ENCODE results near the gene SEH1L. TPM values are rescaled to one million over a fixed set of nuclear protein-coding genes. Genes with fewer than 3 reads are reported as not detected.
A peak's percentile ranks its signal among the peaks of the same experiment; 100 is the strongest.

Gene SEH1L
- total and polyA plus RNA-seq, 2 donors (not counting 1 experiment from before 2014, with no cell fraction given) = 40.6 to 56.0 TPM

DNA sequence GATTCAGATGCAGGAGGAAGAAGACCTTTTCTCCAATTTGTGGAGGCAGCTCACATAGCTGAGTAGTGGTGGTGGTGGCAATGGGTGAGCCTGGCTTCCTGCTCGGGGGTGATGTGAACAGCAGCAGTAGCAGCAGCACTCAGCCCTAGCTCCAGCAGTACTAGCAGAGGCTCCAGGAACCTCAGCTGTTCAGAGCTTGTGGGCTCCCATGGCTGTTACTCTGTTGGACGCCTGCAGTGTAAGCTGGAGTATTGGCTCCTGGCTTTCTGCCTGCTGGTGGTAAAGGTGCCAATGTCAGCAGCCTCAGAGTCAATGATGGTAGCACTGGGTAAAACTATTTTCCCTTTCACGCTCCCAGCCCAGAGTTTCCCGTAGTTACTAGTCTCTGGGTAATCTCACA lies 3.1 kb upstream of the SEH1L start:
- no peak overlapping the region for H3K27ac ChIP-seq (ENCODE audit: insufficient read depth, low read length)
- H3K4me1 ChIP-seq (ENCODE audit: control insufficient read depth, extremely low read depth, insufficient read depth, low read length) = peaks cover 7% of the 10 kb centered on the region
- TF ChIP-seq, protein P1, sequence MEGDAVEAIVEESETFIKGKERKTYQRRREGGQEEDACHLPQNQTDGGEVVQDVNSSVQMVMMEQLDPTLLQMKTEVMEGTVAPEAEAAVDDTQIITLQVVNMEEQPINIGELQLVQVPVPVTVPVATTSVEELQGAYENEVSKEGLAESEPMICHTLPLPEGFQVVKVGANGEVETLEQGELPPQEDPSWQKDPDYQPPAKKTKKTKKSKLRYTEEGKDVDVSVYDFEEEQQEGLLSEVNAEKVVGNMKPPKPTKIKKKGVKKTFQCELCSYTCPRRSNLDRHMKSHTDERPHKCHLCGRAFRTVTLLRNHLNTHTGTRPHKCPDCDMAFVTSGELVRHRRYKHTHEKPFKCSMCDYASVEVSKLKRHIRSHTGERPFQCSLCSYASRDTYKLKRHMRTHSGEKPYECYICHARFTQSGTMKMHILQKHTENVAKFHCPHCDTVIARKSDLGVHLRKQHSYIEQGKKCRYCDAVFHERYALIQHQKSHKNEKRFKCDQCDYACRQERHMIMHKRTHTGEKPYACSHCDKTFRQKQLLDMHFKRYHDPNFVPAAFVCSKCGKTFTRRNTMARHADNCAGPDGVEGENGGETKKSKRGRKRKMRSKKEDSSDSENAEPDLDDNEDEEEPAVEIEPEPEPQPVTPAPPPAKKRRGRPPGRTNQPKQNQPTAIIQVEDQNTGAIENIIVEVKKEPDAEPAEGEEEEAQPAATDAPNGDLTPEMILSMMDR (conservative IDR thresholded peaks at IDR 0.05 in 1 of 2, IDR thresholded peaks at IDR 0.05 in 1 of 2; ENCODE audit: low read depth in 1 of 2, low read length in 2 of 2) = no peak
- TF ChIP-seq EZH2 (IDR thresholded peaks at IDR 0.05; ENCODE audit: low read length, missing control alignments) = no peak
- no peak overlapping the region for H3K4me3 ChIP-seq (replicated peaks in 1 of 4; ENCODE audit: control extremely low read depth in 1 of 4, insufficient read depth in 1 of 4, low read depth in 3 of 4, low read length in 4 of 4)
- no peaks in the 10 kb centered on the region for H3K36me3 ChIP-seq (ENCODE audit: control insufficient read depth, insufficient read depth, low read length)
- peak overlapping the region; percentile 18 for H2AFZ ChIP-seq (ENCODE audit: low read length)
- H3K9ac ChIP-seq (ENCODE audit: insufficient read depth, low read length) = no peak overlapping the region
- H3K9me3 ChIP-seq (ENCODE audit: control insufficient read depth, insufficient read depth, low read depth, low read length) = no peaks in the 10 kb centered on the region
- DNase-seq (ENCODE audit: low read depth in 2 of 2) = peak in 1 of 2 donors; percentile 24
- no peaks in the 10 kb centered on the region for H3K27me3 ChIP-seq (ENCODE audit: control insufficient read depth, insufficient read depth, low read length)
- H3K4me2 ChIP-seq (ENCODE audit: extremely low read depth, insufficient read depth, low read length) = no peak overlapping the region
- no peaks in the 10 kb centered on the region for H4K20me1 ChIP-seq (ENCODE audit: control insufficient read depth, extremely low read depth, insufficient read depth, low read length)
- H3K79me2 ChIP-seq (ENCODE audit: control insufficient read depth, insufficient read depth, low read length) = peaks cover 5% of the 10 kb centered on the region

DNA sequence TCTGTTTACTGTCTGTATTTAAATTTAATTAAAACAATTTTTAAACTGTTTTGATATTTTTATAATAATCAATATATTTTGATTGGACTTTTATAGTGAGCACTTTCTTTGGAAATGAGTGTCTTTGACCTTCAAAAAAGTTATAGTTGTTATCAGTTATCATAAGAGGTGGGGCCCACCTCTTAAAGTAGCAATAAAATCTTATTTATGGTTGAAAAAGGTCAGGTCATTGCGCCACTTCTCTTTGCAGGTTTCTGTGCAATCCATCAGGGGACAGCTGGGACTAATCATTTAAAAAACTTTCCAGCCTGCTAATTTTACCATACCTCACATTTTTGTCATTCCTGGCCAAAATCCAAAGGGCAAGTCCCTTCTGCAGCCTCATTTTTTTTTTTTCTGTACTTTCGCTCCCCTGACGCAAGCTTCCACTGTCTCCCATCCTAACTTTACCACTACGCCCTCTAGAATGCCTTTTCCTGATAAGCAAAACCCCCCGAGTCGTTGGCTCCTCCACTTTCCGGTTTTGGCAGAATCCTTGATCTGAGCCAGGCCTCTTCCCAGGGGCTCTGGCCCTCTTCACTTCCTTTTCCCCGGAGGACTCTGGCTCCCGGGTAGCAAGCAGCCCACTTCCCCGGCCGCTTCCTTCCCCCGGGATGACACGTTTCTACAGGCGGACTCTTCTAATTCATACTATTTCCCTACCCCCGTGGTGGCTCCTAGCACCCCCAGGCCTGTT lies 1.1 kb upstream of the SEH1L start:
- no peaks in the 10 kb centered on the region for H3K9me3 ChIP-seq (ENCODE audit: control insufficient read depth, insufficient read depth, low read depth, low read length)
- H3K4me2 ChIP-seq (ENCODE audit: extremely low read depth, insufficient read depth, low read length) = peak overlapping the region; percentile 97
- H3K9ac ChIP-seq (ENCODE audit: insufficient read depth, low read length) = peak overlapping the region; percentile 99
- no peaks in the 10 kb centered on the region for H3K27me3 ChIP-seq (ENCODE audit: control insufficient read depth, insufficient read depth, low read length)
- H2AFZ ChIP-seq (ENCODE audit: low read length) = no peak overlapping the region
- H3K4me1 ChIP-seq (ENCODE audit: control insufficient read depth, extremely low read depth, insufficient read depth, low read length) = peaks cover 9% of the 10 kb centered on the region
- H4K20me1 ChIP-seq (ENCODE audit: control insufficient read depth, extremely low read depth, insufficient read depth, low read length) = no peaks in the 10 kb centered on the region
- H3K27ac ChIP-seq (ENCODE audit: insufficient read depth, low read length) = peak overlapping the region; percentile 100
- TF ChIP-seq EZH2 (IDR thresholded peaks at IDR 0.05; ENCODE audit: low read length, missing control alignments) = no peak
- TF ChIP-seq, protein P1 (conservative IDR thresholded peaks at IDR 0.05 in 1 of 2, IDR thresholded peaks at IDR 0.05 in 1 of 2; ENCODE audit: low read depth in 1 of 2, low read length in 2 of 2) = peak in 1 of 2 donors; percentile 2
- H3K36me3 ChIP-seq (ENCODE audit: control insufficient read depth, insufficient read depth, low read length) = peaks cover 2% of the 10 kb centered on the region
- peaks cover 23% of the 10 kb centered on the region for H3K79me2 ChIP-seq (ENCODE audit: control insufficient read depth, insufficient read depth, low read length)
- peak; percentile 79 to 89 for DNase-seq (ENCODE audit: low read depth in 2 of 2)
- H3K4me3 ChIP-seq (replicated peaks in 1 of 4; ENCODE audit: control extremely low read depth in 1 of 4, insufficient read depth in 1 of 4, low read depth in 3 of 4, low read length in 4 of 4) = peak overlapping the region; percentile 86 to 99 (median 94)

DNA sequence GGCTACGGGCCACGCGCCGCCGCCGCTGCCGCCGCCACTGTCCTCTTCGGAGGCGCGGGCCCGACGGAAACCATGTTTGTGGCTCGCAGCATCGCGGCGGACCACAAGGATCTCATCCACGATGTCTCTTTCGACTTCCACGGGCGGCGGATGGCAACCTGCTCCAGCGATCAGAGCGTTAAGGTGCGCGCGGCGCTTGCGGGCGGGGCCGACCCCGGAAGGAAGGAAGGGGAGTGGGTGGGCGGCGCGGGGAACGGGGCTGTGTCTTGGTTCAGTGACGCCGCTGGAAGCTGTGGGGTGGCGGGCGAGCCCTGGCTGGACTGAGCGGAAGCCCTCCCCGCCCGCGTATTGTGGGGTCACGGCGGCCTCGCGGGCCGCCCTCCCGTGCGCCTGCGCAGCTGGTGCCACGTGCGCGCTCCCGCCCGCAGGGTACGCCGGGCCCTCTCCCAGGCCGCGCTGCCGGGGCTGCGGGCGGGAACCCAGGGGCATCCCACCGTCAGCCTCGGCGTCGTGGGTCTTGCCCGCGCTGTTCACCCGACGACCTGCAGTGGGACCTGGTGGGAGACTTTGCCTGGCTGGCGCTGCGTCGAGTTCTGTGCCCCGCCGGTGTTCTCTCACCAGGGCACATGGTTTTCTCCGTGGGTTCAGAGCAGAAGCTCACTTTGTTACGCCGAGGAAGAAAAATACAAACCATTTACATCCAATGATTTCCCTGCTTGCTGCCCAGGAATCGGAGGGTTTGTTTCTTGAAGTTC lies 416 bp downstream of the SEH1L start:
- no peaks in the 10 kb centered on the region for H3K27me3 ChIP-seq (ENCODE audit: control insufficient read depth, insufficient read depth, low read length)
- peak overlapping the region; percentile 85 for H3K4me2 ChIP-seq (ENCODE audit: extremely low read depth, insufficient read depth, low read length)
- H3K9me3 ChIP-seq (ENCODE audit: control insufficient read depth, insufficient read depth, low read depth, low read length) = no peaks in the 10 kb centered on the region
- peaks cover 9% of the 10 kb centered on the region for H3K4me1 ChIP-seq (ENCODE audit: control insufficient read depth, extremely low read depth, insufficient read depth, low read length)
- TF ChIP-seq EZH2 (IDR thresholded peaks at IDR 0.05; ENCODE audit: low read length, missing control alignments) = no peak
- TF ChIP-seq, protein P1 (conservative IDR thresholded peaks at IDR 0.05 in 1 of 2, IDR thresholded peaks at IDR 0.05 in 1 of 2; ENCODE audit: low read depth in 1 of 2, low read length in 2 of 2) = no peak
- H3K36me3 ChIP-seq (ENCODE audit: control insufficient read depth, insufficient read depth, low read length) = peaks cover 2% of the 10 kb centered on the region
- H3K79me2 ChIP-seq (ENCODE audit: control insufficient read depth, insufficient read depth, low read length) = peaks cover 28% of the 10 kb centered on the region
- peak overlapping the region; percentile 87 for H3K9ac ChIP-seq (ENCODE audit: insufficient read depth, low read length)
- peak overlapping the region; percentile 83 for H2AFZ ChIP-seq (ENCODE audit: low read length)
- H3K4me3 ChIP-seq (replicated peaks in 1 of 4; ENCODE audit: control extremely low read depth in 1 of 4, insufficient read depth in 1 of 4, low read depth in 3 of 4, low read length in 4 of 4) = peak overlapping the region; percentile 71 to 82 (median 74)
- no peaks in the 10 kb centered on the region for H4K20me1 ChIP-seq (ENCODE audit: control insufficient read depth, extremely low read depth, insufficient read depth, low read length)
- H3K27ac ChIP-seq (ENCODE audit: insufficient read depth, low read length) = peak overlapping the region; percentile 93
- peak; percentile 94 to 95 for DNase-seq (ENCODE audit: low read depth in 2 of 2)

All from fibroblast of lung (primary cell).